AG10803 (cell line): ENCODE results near the gene L3MBTL4.

ENCODE experiments used
- DNase-seq: peaks from one replicate; pipeline ENCODE4 v3.0.0; 2010; ENCODE audit warnings: low read depth
- H3K4me3 ChIP-seq: 2 replicates; pipeline ENCODE4 v1.5.1; 2011; ENCODE audit warnings: mild to moderate bottlenecking, low read length, control low read depth
- CTCF ChIP-seq: conservative IDR thresholded peaks from 2 replicates; pipeline ENCODE4 v1.5.1; 2011; ENCODE audit warnings: mild to moderate bottlenecking, low read length, control low read depth, inconsistent platforms

The L3MBTL4 gene

GRCh38 chr18:6254456-6254855, 160.3 kb downstream of the L3MBTL4 start:
- TF ChIP-seq CTCF: no peak
- no peak overlapping the region for H3K4me3 ChIP-seq
- no peak for DNase-seq

GRCh38 chr18:6251084-6251483, 163.6 kb downstream of the L3MBTL4 start:
- no peak for TF ChIP-seq CTCF
- DNase-seq: no peak
- H3K4me3 ChIP-seq: no peak overlapping the region

- TF ChIP-seq CTCF: no peak
Observed at GRCh38 chr18:6249788-6250187, 164.9 kb downstream of the L3MBTL4 start.

GRCh38 chr18:6249170-6249569, 165.5 kb downstream of the L3MBTL4 start:
- H3K4me3 ChIP-seq: no peak overlapping the region
- no peak for DNase-seq
- TF ChIP-seq CTCF: no peak

More at GRCh38 chr18:6249788-6250187, 164.9 kb downstream of the L3MBTL4 start:
- no peak overlapping the region for H3K4me3 ChIP-seq
- no peak for DNase-seq

- no peak overlapping the region for H3K4me3 ChIP-seq
- TF ChIP-seq CTCF: no peak
- DNase-seq: no peak
Observed at GRCh38 chr18:6248017-6248416, 166.7 kb downstream of the L3MBTL4 start.

GRCh38 chr18:6242004-6242403, 172.7 kb downstream of the L3MBTL4 start:
- no peak for DNase-seq
- TF ChIP-seq CTCF: no peak
- H3K4me3 ChIP-seq: no peak overlapping the region

GRCh38 chr18:6239716-6240115, 175.0 kb downstream of the L3MBTL4 start:
- TF ChIP-seq CTCF: no peak
- no peak overlapping the region for H3K4me3 ChIP-seq
- no peak for DNase-seq
